IMR-90 (cell line): ENCODE measurements around the gene ENPEP. TPM values are rescaled to one million over a fixed set of nuclear protein-coding genes. Genes with fewer than 3 reads are reported as not detected.

Experiments
- ATAC-seq: fragments of 200-7000 bp; cut with Tn5 transposase; 2 replicates; pipeline ENCODE4 v1.9.1; 2020; ENCODE audit warnings: low read depth, mild to moderate bottlenecking, moderate library complexity
- BruUV-seq: library from RNA; stranded (reverse); fragments of 400-500 nt; replicated peaks from 2 replicates; lab custom pipeline; 2021; lab: Mats Ljungman, UMichigan
- CTCF ChIA-PET: fragments of 300-600 bp; formaldehyde crosslinking; extraction: SDS; loops from one replicate; lab custom pipeline; 2021; ENCODE audit warnings: antibody characterized with exemption; lab: Yijun Ruan, JAX
- POLR2A ChIA-PET: fragments of 300-600 bp; sonication (Branson Sonifier 250); formaldehyde crosslinking; loops from one replicate; lab custom pipeline; 2022; ENCODE audit warnings: antibody characterized with exemption; ENCODE audit not compliant: unreplicated experiment; lab: Charles Lee
- DNase-seq: peaks from one replicate; pipeline ENCODE4 v3.0.0; 2013
- H2AFZ ChIP-seq: replicated peaks from 2 replicates; pipeline ENCODE3; 2013; ENCODE audit warnings: low read length, mild to moderate bottlenecking; ENCODE audit not compliant: poor library complexity
- H2AK5ac ChIP-seq: 2 replicates; pipeline ENCODE4 v1.6.1; 2013; ENCODE audit warnings: low read depth, low read length, inconsistent platforms
- H2AK9ac ChIP-seq: replicated peaks from 2 replicates; pipeline ENCODE3; 2013; ENCODE audit warnings: mild to moderate bottlenecking, low read depth, low read length, moderate library complexity; ENCODE audit not compliant: poor library complexity
- H2BK120ac ChIP-seq: 2 replicates; pipeline ENCODE4 v1.6.1; 2013; ENCODE audit warnings: low read depth, low read length, inconsistent platforms
- H2BK15ac ChIP-seq: 3 replicates; pipeline ENCODE4 v1.6.1; 2013; ENCODE audit warnings: low read depth, low read length, inconsistent platforms
- H2BK20ac ChIP-seq: 2 replicates; pipeline ENCODE4 v1.6.1; 2013; ENCODE audit warnings: low read depth, mild to moderate bottlenecking, inconsistent platforms, low read length, moderate library complexity
- H2BK5ac ChIP-seq: 2 replicates; pipeline ENCODE4 v1.6.1; 2013; ENCODE audit warnings: mild to moderate bottlenecking, low read depth, low read length, inconsistent platforms; ENCODE audit not compliant: poor library complexity, severe bottlenecking
- H3K14ac ChIP-seq: replicated peaks from 2 replicates; pipeline ENCODE4 v1.6.1; 2013; ENCODE audit warnings: low read depth, low read length, inconsistent platforms
- H3K18ac ChIP-seq: 2 replicates; pipeline ENCODE4 v1.6.1; 2013; ENCODE audit warnings: low read depth, low read length, control low read depth
- H3K23ac ChIP-seq: 2 replicates; pipeline ENCODE4 v1.6.1; 2013; ENCODE audit warnings: low read depth, low read length, inconsistent platforms
- H3K27ac ChIP-seq: 2 replicates; pipeline ENCODE4 v1.5.1; 2013; ENCODE audit warnings: mild to moderate bottlenecking, control low read depth, low read length; ENCODE audit not compliant: insufficient read depth
- H3K27me3 ChIP-seq: 2 replicates; pipeline ENCODE4 v1.6.1; 2013; ENCODE audit warnings: low read length; ENCODE audit not compliant: control insufficient read depth, insufficient read depth
- H3K36me3 ChIP-seq: 2 replicates; pipeline ENCODE4 v1.6.1; 2013; ENCODE audit warnings: low read length, mixed read lengths; ENCODE audit not compliant: control insufficient read depth, insufficient read depth
- H3K4ac ChIP-seq: 2 replicates; pipeline ENCODE4 v1.6.1; 2013; ENCODE audit warnings: low read depth, low read length, inconsistent platforms
- H3K4me1 ChIP-seq: 2 replicates; pipeline ENCODE4 v1.6.1; 2013; ENCODE audit warnings: low read length, mixed read lengths; ENCODE audit not compliant: control insufficient read depth, insufficient read depth
- H3K4me2 ChIP-seq: 2 replicates; pipeline ENCODE4 v1.6.1; 2013; ENCODE audit warnings: low read depth, mild to moderate bottlenecking, control low read depth, low read length, moderate library complexity
- H3K4me3 ChIP-seq: 2 replicates; pipeline ENCODE4 v1.5.1; 2013; ENCODE audit warnings: low read depth, mild to moderate bottlenecking, control low read depth, low read length, moderate library complexity; ENCODE audit not compliant: insufficient read depth
- H3K56ac ChIP-seq: 2 replicates; pipeline ENCODE4 v1.6.1; 2013; ENCODE audit warnings: low read length, inconsistent platforms; ENCODE audit not compliant: insufficient read depth; ENCODE audit errors: extremely low read depth
- H3K79me1 ChIP-seq, 2 experiments: 2 replicates each; pipeline ENCODE4 v1.6.1; 2013; ENCODE audit warnings: low read length in 2 of 2, inconsistent platforms in 1 of 2, low read depth in 1 of 2
- H3K9ac ChIP-seq: 2 replicates; pipeline ENCODE4 v1.6.1; 2013; ENCODE audit warnings: low read depth, low read length, control low read depth
- H3K9me1 ChIP-seq: 2 replicates; pipeline ENCODE4 v1.6.1; 2013; ENCODE audit warnings: low read length, inconsistent platforms; ENCODE audit not compliant: insufficient read depth
- H3K9me3 ChIP-seq: 2 replicates; pipeline ENCODE4 v1.6.1; 2013; ENCODE audit warnings: low read length; ENCODE audit not compliant: control insufficient read depth, insufficient read depth
- H4K20me1 ChIP-seq: 2 replicates; pipeline ENCODE4 v1.6.1; 2013; ENCODE audit warnings: low read length, inconsistent platforms; ENCODE audit not compliant: insufficient read depth
- H4K5ac ChIP-seq: 2 replicates; pipeline ENCODE4 v1.6.1; 2013; ENCODE audit warnings: mild to moderate bottlenecking, low read depth, low read length, control low read depth
- H4K8ac ChIP-seq, 2 experiments: 2 replicates each; pipeline ENCODE4 v1.6.1; 2013; ENCODE audit warnings: low read depth in 2 of 2, low read length in 2 of 2, control low read depth in 1 of 2, inconsistent platforms in 1 of 2
- H4K91ac ChIP-seq: 2 replicates; pipeline ENCODE4 v1.6.1; 2013; ENCODE audit warnings: low read depth, low read length, inconsistent platforms; ENCODE audit not compliant: insufficient read depth
- MAFK ChIP-seq: IDR thresholded peaks from 2 replicates; pipeline ENCODE4 v1.6.1; 2012; ENCODE audit warnings: low read depth, low read length, improper control_type of control experiment
- MAZ ChIP-seq: IDR thresholded peaks from 2 replicates; pipeline ENCODE4 v1.6.1; 2012; ENCODE audit warnings: low read depth, mild to moderate bottlenecking, low read length, improper control_type of control experiment, moderate library complexity, borderline replicate concordance
- WGBS, 2 experiments: methylation state at CpG; one replicate each; pipeline versions ENCODE4 v1.1.5 to v1.1.7; 2013; ENCODE audit warnings: missing lambda C conversion rate in 2 of 2; ENCODE audit not compliant: insufficient read length in 1 of 2; ENCODE audit errors: extremely low coverage in 2 of 2; 5-methylcytosine and 5-hydroxymethylcytosine counted together
- dilution Hi-C: fragments of 300-500 bp; cut with HindIII; formaldehyde crosslinking; loops from one replicate; pipeline ENCODE4 v1.14.3; 2018; ENCODE audit warnings: low sequenced_read_pairs; ENCODE audit not compliant: unreplicated experiment
- in situ Hi-C: fragments of 300-500 bp; cut with MboI; formaldehyde crosslinking; loops from 3 replicates; pipeline ENCODE4 v1.14.3; 2019; ENCODE audit warnings: low sequenced_read_pairs, inconsistent platforms, mixed read lengths
- intact Hi-C: fragments of 100-400 bp; cut with micrococcal nuclease; formaldehyde crosslinking; loops from 2 replicates; pipeline ENCODE4 v1.10.0; 2022
- polyA plus RNA-seq, 3 experiments: library from polyadenylated mRNA; depleted of rRNA; stranded (reverse); fragments of >200 nt; gene quantifications; 2 replicates each; pipeline ENCODE4 v1.2.3, GENCODE V29; 2012; ENCODE audit warnings: low replicate concordance in 1 of 3
- total RNA-seq: library from RNA; depleted of rRNA; stranded (reverse); fragments of >200 nt; gene quantifications from 2 replicates; pipeline ENCODE4 v1.2.3, GENCODE V29; 2012

The ENPEP gene
- total and polyA plus RNA-seq, 2 of the 4 experiments (the other 2 are of a cell fraction), result 0.12 to 0.18 TPM

GRCh38 chr4:110602061-110602460 is 126.1 kb downstream of the ENPEP start:
- no peaks in the 10 kb centered on the region for H3K9me3 ChIP-seq
- no peak overlapping the region for H2AK5ac ChIP-seq
- H2AFZ ChIP-seq, result no peak overlapping the region
- H4K91ac ChIP-seq, result no peak overlapping the region
- H2BK5ac ChIP-seq, result no peak overlapping the region
- DNase-seq (no peak), ATAC-seq (no peak)
- TF ChIP-seq MAZ, result no peak
- TF ChIP-seq MAFK, result no peak
- no peak overlapping the region for H4K8ac ChIP-seq
- H3K14ac ChIP-seq, result no peak overlapping the region
- H3K4me3 ChIP-seq, result no peak overlapping the region
- no peak overlapping the region for H3K27ac ChIP-seq
- dilution Hi-C loops, result no loop called here
- H3K9ac ChIP-seq, result no peak overlapping the region
- H3K27me3 ChIP-seq, result no peaks in the 10 kb centered on the region
- H3K4me1 ChIP-seq, result no peaks in the 10 kb centered on the region
- ChIA-PET POLR2A (no interaction called here), CTCF (no interaction called here)
- no peak overlapping the region for H2BK120ac ChIP-seq
- in situ Hi-C loops, result no loop called here
- H2BK20ac ChIP-seq, result no peak overlapping the region
- intact Hi-C loops, result no loop called here
- H4K5ac ChIP-seq, result no peak overlapping the region
- H2AK9ac ChIP-seq, result no peak overlapping the region
- no peak overlapping the region for H2BK15ac ChIP-seq
- H3K9me1 ChIP-seq, result no peaks in the 10 kb centered on the region
- H3K4me2 ChIP-seq, result no peak overlapping the region
- H3K4ac ChIP-seq, result no peak overlapping the region
- no peaks in the 10 kb centered on the region for H3K36me3 ChIP-seq
- H3K18ac ChIP-seq, result no peak overlapping the region
- no TSS peak for BruUV-seq
- H3K56ac ChIP-seq, result no peak overlapping the region
- H3K79me1 ChIP-seq, result no peaks in the 10 kb centered on the region
- no CpG with 5 or more reads among the region's 2 CpGs for WGBS, 2 experiments
- no peak overlapping the region for H3K23ac ChIP-seq
- no peaks in the 10 kb centered on the region for H4K20me1 ChIP-seq
